ENCODE results near the gene DNPEP.
"Not testable (repeated sequence)": the region's sequence is repeated elsewhere in the genome, so short reads cannot be mapped to it uniquely, and the experiment has no call there.

Gene DNPEP

DNA sequence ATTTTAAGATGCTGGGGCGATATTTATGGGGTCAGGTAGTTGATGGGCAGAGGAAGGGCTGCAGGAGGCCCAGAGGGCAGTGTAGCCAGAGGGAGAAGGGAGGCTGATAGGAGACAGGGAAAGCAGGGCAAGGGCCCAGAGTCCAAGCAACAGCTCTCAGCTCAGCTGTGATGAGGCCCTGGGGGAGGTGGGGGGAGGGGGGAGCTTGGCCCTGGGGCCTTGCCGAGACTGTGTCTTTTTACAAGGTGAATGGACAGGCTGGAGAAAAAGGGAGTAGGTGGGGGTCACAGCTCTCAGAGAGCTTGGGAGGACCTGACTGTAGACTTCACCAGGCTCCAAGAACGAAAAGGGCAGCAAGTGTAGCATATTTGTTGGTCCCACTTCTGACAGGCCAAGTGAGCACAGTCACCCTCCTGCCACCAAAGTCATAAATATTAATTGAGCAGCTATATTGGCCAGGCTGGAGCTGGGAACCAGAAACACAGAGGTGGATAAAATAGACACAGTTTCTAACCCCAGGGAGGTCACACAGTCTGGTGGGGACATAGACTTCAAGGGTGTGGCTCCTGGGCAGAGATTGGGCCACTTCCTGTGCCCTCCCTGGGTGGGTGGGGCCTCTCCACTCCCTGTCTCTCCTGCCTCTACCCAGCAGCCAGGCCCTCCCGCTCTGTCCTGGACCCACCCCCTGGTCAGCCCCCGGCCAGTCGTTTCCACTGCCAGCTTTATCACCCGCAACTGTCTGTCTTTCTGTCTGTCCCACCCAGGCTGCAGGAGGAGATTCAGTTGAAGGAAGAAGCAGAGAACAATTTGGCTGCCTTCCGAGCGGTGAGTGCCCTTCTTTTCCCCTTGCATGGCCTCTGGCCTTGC is 31.9 kb upstream of the DNPEP start:
- DNase-seq (ENCODE audit: low spot score) = no peak

DNA sequence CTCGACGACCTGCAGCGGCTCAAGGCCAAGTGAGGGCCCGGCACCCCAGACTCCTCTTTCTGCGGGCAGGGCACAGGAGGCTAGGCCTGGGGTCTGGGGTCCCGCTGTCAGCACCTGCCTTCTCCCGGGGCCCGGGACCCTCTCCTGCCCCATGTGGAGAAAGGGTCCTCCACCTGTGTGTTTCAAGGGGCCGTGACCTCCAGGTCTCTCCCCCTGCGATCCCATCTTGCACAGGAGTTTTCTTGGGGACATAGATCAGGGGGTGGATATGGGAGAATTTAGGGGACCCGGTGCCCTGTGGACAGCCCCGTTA is 31.3 kb upstream of the DNPEP start:
- no peak for DNase-seq (ENCODE audit: low spot score)

DNA sequence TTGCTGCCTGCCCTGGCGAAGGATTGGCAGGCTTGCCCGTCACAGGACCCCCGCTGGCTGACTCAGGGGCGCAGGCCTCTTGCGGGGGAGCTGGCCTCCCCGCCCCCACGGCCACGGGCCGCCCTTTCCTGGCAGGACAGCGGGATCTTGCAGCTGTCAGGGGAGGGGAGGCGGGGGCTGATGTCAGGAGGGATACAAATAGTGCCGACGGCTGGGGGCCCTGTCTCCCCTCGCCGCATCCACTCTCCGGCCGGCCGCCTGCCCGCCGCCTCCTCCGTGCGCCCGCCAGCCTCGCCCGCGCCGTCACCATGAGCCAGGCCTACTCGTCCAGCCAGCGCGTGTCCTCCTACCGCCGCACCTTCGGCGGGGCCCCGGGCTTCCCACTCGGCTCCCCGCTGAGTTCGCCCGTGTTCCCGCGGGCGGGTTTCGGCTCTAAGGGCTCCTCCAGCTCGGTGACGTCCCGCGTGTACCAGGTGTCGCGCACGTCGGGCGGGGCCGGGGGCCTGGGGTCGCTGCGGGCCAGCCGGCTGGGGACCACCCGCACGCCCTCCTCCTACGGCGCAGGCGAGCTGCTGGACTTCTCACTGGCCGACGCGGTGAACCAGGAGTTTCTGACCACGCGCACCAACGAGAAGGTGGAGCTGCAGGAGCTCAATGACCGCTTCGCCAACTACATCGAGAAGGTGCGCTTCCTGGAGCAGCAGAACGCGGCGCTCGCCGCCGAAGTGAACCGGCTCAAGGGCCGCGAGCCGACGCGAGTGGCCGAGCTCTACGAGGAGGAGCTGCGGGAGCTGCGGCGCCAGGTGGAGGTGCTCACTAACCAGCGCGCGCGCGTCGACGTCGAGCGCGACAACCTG is 30.7 kb upstream of the DNPEP start, which contains the start of gene DES:
TSS of gene DES (plus strand) at position 223 of the 857 bp plus-strand sequence. CDS start at position 309, 86 bp downstream.
- no peak for DNase-seq (ENCODE audit: low spot score)

DNA sequence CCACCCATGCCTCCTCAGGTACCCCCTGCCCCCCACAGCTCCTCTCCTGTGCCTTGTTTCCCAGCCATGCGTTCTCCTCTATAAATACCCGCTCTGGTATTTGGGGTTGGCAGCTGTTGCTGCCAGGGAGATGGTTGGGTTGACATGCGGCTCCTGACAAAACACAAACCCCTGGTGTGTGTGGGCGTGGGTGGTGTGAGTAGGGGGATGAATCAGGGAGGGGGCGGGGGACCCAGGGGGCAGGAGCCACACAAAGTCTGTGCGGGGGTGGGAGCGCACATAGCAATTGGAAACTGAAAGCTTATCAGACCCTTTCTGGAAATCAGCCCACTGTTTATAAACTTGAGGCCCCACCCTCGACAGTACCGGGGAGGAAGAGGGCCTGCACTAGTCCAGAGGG is 29.7 kb upstream of the DNPEP start:
- no peak for DNase-seq (ENCODE audit: low spot score)

DNA sequence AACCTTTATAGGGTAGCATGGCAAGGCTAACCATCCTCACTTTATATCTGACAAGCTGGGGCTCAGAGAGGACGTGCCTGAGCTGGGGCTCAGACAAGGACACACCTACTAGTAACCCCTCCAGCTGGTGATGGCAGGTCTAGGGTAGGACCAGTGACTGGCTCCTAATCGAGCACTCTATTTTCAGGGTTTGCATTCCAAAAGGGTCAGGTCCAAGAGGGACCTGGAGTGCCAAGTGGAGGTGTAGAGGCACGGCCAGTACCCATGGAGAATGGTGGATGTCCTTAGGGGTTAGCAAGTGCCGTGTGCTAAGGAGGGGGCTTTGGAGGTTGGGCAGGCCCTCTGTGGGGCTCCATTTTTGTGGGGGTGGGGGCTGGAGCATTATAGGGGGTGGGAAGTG is 29.2 kb upstream of the DNPEP start:
- no peak for DNase-seq (ENCODE audit: low spot score)

DNA sequence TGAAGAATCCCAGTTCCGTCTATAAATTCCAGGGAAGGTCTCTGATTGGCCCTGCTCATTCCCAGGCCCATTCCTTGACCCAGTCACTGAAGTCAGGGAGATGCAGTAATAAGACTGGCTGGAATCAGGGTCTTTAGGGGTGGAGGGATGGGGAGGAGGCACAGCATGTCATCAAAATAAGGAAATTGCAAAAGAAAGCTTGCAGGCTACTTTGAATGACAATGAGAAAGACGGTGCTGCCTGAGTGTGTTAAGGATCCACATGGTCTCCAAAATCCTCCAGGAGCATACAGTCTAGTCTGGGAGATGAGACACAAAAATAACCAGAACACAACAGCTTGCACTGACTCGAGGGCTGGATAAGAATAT is 28.5 kb upstream of the DNPEP start:
- peak; percentile 36 for DNase-seq (ENCODE audit: low spot score)

DNA sequence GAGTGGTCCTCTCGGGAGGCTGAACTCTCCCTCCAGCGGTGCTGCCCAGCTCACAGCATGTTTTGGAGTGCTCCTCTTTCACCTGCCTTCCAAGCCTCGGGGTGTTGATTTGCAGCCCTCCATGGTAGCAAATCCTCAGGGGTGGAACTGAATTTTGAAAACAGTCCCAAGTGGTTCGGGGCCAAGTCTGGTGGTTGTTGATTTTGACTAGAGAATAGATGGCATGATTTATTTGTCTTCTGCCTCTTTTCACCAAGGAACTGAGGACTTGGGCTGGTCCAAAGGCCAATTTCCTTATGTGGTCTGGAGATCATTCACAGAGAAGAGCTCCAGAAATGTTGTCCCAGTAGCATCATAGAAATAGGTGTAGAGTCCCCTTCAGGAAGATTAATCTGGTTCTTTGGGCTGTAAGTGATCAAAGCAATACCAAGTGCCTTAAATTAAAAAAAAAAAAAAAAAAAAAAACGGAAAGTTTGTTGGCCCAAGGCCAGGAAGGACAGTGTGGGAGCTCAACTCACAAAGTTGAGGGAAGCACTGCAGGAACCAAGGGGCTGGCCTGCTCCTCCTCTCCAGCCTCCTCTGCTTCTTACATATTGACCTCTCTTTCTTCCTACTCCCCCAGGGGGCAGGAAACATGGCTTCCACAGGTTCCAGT is 28.0 kb upstream of the DNPEP start:
- DNase-seq (ENCODE audit: low spot score) = no peak

DNA sequence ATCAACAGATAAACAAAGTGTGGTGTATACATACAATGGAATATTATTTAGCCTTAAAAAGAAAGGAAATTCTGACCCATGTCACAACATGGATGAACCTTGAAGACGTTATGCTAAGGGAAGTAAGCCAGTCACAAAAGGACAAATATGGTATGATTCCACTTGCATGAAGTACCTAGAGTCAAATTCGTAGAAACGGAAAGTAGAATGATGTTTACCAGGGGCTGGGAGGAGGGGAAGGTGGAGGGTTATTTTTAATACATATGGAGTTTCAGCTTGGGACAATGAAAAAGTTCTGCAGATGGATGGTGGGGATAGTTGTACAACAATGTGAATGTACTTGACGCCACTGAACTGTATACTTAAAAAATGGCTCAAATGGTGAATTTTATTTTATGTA is 27.1 kb upstream of the DNPEP start:
- no peak for DNase-seq (ENCODE audit: low spot score)

DNA sequence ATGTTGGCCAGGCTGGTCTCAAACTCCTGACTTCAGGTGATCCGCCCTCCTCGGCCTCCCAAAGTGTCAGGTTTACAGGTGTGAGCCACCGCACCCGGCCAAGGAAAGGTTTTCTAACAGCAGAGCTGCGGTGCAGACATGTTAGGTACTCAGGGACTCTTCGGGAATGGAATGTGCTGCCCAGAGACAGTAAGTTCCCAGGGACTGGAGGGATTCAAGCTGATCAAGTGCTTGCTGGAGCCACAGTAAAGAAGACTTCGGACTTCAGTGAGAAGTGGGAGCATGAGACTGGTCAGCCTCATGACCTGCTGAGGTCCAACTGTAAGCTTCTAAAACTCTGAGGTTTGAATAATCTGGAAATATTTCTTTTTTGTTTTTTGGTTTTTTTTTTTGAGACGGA is 22.7 kb upstream of the DNPEP start:
- DNase-seq (ENCODE audit: low spot score) = no peak

DNA sequence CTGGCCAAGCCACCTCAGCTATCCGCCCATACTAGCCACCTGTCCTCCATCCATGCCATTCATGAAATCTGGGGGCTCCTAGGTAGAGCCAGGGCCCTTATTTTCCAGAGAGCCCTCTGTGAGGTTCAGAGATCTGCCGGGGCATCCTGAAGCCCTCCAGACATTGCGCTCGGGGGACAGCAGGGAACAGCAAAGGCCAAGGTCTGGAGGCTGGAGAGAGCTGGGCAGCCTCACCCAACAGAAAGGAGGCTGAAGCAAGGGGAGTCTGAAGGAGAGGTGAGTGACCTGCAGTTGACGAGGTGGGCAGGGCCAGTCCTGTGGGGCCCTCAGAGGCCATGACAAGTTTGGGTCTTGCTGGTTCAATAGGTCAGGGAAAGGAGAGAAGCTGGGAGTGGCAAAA is 21.9 kb upstream of the DNPEP start:
- no peak for DNase-seq (ENCODE audit: low spot score)

DNA sequence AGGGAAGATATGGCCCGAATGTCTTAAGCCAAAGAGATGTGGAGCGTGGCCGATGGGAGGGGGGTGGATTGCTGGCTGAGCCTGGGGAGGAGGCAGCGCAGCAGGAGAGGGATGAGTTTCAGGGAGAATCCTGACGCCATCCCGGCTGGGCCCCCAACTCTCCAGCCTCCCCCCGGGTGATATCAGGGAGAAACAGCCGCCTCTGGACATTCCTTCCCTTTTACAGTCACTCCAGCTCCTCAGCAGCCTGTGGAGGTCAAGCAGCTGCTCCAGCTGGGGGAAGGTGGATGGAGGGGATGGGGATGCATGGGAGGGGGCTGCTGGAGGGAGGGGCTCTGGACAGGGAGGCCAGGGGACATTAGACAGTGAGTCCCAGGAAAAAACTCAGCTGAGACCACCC is 20.9 kb upstream of the DNPEP start:
- no peak for DNase-seq (ENCODE audit: low spot score)

DNA sequence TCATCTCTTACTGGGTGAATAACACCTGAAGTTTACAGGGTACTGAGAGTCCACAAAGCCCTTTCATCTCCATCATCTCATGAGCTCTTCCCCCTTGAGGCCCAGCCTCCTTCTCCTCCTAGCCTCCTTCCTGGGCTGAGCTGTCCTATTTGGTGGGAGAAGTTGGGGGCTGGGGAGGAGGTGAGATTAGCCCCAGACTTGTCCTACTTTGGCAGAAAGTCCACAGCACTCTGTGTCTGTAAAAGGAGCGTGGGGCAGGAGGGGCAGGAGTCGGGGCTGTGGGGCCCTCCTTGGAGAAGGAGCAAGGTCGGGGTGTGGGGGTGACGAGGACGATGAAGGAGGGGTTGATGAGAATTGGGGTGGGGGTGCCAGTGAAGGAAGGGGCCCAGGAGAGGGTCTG is 20.5 kb upstream of the DNPEP start:
- DNase-seq (ENCODE audit: low spot score) = no peak

DNA sequence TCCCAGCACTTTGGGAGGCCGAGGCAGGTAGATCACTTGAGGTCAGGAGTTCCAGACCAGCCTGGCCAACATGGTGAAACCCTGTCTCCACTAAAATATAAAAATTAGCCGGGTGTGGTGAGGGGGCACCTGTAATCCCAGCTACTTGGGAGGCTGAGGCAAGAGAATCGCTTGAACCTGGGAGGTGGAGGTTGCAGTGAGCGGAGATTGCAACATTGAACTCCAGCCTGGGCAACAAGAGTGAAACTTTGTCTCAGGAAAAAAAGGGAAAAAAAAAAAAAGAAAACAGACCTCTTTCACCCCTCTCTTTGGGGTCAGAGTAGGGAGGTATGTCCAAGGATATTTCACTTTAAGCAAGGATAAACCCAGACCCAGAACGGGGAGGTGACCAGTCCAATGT is 19.6 kb upstream of the DNPEP start:
- DNase-seq (ENCODE audit: low spot score) = not testable (repeated sequence)

DNA sequence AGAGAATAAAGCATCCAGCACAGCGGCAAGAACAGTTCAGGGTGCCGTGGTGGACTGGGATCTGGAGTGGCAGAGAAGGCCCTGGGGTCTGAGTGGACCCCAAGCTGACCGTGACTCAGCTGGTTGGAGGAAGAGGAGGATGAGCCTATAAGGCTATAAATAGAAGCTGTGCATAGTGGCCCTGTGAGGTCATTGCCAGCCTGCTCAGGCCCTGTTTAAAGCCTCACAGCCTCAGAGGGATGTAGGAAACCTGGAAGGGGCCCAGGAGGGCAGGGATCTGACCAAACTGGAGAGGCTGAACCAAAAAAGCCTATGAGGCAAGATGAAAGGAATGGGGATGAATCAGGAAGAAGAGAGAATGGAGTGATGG is 19.1 kb upstream of the DNPEP start:
- DNase-seq (ENCODE audit: low spot score) = no peak

DNA sequence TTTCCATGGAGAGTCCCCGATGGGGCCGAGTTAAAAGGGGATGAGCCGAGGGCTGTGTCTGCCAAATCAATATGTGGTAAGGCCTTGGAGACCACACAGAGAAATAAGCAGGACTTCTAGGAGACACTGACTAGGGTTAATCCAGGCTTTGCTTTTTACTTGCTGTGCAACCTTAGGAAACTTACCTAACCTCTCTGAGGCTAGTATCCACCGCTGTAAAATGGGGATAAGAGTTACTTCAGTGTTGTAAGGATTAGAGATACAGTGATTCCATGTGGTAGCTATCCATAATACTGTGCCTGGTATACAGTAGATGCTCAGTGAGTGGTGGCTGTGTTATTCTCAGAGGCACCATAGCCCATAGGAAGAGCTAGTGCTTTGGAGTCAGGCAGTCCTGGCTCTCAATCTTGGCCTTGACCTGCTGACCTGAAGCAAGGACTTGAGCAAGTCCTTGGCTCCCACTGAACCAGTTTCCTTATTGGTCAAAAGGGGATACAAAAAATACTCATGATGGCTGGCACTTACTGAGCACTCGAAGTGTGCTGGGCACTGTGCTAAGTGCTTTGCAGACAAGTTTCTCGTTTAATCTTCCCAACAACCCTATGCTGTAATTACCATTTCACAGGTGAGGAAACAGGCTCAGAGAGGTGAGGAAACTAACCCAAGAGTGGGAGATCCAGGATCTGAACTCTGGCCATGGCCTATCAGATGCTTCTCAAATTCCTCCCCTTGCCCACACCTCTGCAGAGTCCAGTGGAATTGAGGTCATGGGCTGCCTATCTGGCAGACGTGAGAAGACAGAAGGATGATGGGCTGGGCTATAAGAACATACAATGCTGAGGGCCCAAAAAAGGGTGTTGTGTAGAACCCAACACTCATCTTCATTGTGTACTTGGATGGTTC is 18.5 kb upstream of the DNPEP start:
- no peak for DNase-seq (ENCODE audit: low spot score)

DNA sequence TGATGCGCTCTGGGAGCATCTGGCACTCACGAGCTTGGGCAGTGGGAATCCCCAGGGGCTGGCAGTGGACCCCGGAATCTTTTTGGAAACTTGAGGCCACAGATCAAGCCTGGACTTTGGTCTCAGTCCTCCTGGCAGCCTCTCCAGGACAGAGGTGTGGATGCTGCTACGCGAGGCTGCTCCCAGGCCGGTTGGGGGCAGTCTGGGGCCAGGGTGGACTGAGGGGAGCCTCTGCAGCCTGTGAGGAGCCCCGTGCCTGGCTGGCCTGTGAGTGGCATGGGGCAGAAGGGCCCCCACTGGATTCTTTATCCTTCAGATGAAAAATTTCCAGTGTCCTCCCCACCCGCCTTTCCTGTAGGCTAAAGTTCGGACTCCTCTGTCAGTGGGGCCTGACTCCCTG is 17.7 kb upstream of the DNPEP start:
- DNase-seq (ENCODE audit: low spot score) = no peak

DNA sequence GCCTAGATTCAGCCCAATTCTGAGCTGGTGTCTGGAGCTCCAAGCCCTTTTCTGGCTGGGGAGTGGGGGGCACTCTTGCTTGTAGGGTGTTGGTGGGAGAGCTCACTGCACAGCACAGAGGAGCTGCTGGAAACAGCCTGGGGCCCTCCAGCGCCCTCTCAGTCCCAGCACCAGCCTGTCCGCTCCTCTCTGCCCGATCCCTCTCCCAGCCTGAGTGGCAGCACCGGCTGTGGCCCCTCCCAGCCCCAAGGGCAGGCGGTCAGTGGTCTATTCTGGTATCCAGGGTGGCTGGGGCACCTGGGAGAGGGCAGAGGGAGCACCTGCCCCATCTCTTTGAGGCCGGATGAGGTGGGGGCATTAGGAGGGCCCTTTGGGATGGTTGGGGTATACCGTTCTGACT is 17.2 kb upstream of the DNPEP start:
- no peak for DNase-seq (ENCODE audit: low spot score)

DNA sequence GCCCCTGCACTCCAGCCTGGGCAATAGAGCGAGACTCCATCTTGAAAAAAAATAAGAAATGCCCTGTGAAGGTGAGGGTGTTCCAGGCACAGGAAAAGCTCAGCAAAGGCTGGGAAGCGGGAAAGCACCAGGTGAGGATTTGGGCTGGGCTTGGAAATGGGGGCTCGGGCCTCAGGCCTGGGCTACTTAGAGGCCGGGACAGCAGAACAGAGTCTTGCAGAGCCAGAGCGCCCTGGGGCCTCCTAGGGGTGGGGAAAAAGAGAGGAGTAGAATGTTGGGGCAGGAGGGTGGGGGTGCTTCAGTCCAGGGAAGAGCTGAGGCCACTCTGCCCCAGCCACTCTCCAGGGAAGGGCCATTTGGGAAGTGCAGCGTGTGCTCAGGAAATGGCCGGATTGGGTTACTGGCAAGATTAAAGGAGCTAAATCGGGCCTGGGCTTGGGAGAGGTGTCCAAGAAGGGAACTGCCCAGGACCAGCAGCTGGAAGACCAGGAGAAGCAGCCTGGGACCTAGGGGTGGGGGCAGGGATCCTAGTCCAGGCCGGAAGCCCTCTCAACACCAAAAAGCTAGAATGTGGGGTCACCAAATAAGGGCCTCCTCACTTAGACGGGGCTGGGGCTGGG is 16.7 kb upstream of the DNPEP start:
- no peak for DNase-seq (ENCODE audit: low spot score)

DNA sequence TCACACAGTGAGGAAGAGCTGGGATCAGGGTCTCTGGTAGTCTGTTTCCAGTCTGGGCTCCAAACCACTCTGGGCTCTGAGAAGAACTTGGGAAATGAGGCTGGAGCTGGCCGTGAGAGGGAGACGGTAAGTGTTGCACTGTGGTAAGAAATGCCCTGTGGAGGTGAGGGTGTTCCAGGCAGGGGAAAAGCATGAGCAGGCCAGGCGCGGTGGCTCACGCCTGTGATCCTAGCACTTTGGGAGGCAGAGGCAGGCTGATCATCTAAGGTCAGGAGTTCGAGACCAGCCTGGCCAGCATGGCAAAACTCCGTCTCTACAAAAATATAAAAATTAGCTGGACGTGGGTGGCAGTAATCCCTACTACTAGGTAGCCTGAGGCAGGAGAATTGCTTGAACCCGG is 16.1 kb upstream of the DNPEP start:
- DNase-seq (ENCODE audit: low spot score) = no peak

DNA sequence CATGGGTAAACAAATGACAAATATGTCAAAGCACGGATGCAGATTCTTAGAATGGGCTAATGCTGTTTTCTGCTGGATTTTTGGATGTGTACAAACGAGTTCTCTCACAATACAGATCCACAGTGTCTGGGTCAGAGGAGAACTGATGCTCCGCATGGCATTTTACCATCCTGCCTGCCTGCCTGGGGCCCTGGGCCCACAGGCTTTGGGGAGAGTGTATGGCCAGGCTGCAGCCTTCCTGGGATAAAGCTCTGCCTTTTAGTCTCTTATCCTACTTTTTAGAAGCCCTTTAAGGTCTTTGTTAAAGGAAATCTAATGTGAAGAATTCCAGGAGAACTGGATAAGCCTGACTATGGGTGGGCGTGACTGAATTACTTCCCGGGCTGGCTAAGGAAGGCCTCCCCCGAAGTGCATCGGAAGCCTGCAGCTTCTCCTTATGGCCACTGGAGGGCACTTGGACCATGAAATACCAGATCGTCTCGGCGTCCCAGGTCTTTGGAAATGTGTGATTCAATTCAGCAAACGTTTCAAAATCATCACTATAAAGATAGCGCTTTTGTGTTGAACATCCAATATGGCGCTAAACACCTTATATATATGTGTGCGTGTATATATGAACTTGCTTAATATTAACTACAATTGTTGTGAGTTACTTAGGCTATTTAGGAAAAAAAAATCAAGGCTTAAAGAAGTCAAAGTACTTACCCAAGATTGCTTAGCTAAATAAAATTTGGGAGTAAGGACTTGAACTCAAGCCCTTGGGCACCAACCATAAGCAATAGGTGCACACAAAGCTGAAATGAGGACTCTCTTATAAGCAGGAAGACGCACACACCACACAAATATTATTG is 15.2 kb upstream of the DNPEP start:
- peak; percentile 88 for DNase-seq (ENCODE audit: low spot score)

DNA sequence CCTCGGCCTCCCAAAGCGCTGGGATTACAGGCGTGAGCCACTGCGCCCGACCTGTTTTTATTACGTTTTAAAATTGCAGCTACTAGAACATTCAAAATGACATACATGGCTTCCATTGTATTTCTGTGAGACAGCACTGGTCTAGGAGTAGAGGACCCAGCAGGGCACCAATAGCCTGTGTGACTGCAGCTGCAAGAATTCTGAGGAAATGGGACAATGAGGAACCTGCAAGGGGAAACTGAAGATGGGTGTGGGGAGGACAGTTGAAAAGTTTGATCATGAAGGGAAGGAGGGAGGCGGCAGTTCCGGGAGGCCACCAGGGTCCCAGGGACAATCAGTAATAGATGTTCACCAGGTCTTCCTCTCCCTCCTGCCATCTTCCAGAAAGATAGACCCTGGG is 13.9 kb upstream of the DNPEP start:
- no peak for DNase-seq (ENCODE audit: low spot score)
